Measurements from ENCODE around the gene ATXN1. TPM values are rescaled to one million over a fixed set of nuclear protein-coding genes. Genes with fewer than 3 reads are reported as not detected.

The ATXN1 gene
- total and polyA plus RNA-seq, 2 of the 13 experiments (the other 11 are each of a cell fraction or from before 2014, with no cell fraction given): 20.7 to 39.5 TPM

GRCh38 chr6:16727996-16728395 is 33.3 kb downstream of the ATXN1 start (continued):
- TF ChIP-seq SNAI1 (CRISPR knock-in tag; IDR thresholded peaks at IDR 0.05; ENCODE audit: borderline replicate concordance) (no peak), HMGA1 (CRISPR knock-in tag; conservative IDR thresholded peaks at IDR 0.05) (no peak), STAT6 (CRISPR knock-in tag; IDR thresholded peaks at IDR 0.05; ENCODE audit: borderline replicate concordance) (0 out of 2 replicates have a peak, but pooled peaks have one; percentile 17), ZBTB21 (CRISPR knock-in tag; IDR thresholded peaks at IDR 0.05) (peak; percentile 85), DRAP1 (CRISPR knock-in tag; IDR thresholded peaks at IDR 0.05) (peak; percentile 38; the same call in 1 of the 2 replicates), SMYD3 (CRISPR knock-in tag; IDR thresholded peaks at IDR 0.05) (no peak), DMAP1 (CRISPR knock-in tag; IDR thresholded peaks at IDR 0.05) (peak; percentile 25; the same call in 1 of the 2 replicates), NFATC3 (CRISPR knock-in tag; IDR thresholded peaks at IDR 0.05) (no peak), TAF1 (CRISPR knock-in tag; IDR thresholded peaks at IDR 0.05) (peak; percentile 17; the same call in 1 of the 2 replicates), KAT2B (IDR thresholded peaks at IDR 0.05; ENCODE audit: borderline replicate concordance, low read depth, low read length) (no peak), ZNF83 (CRISPR knock-in tag; IDR thresholded peaks at IDR 0.05; ENCODE audit: borderline replicate concordance) (no peak), CEBPG (CRISPR knock-in tag; IDR thresholded peaks at IDR 0.05) (peak; percentile 81), RBAK (CRISPR knock-in tag; IDR thresholded peaks at IDR 0.05) (no peak), FOSL2 (CRISPR knock-in tag; IDR thresholded peaks at IDR 0.05) (peak; percentile 84), U2AF1 (optimal IDR thresholded peaks at IDR 0.05; ENCODE audit: low read depth, low read length) (peak; percentile 47), SOX5 (CRISPR knock-in tag; IDR thresholded peaks at IDR 0.05; ENCODE audit: borderline replicate concordance) (peak; percentile 21; the same call in 1 of the 2 replicates), ZSCAN29 (CRISPR knock-in tag; conservative IDR thresholded peaks at IDR 0.05) (no peak)
